IMR-90 (cell line): Measurements from ENCODE around the gene RAP1GAP. TPM values are rescaled to one million over a fixed set of nuclear protein-coding genes. Genes with fewer than 3 reads are reported as not detected.

Source experiments
- ATAC-seq: fragments of 200-7000 bp; cut with Tn5 transposase; 2 replicates; pipeline ENCODE4 v1.9.1; 2020; ENCODE audit warnings: low read depth, mild to moderate bottlenecking, moderate library complexity
- BruUV-seq: library from RNA; stranded (reverse); fragments of 400-500 nt; replicated peaks from 2 replicates; lab custom pipeline; 2021; lab: Mats Ljungman, UMichigan
- CTCF ChIA-PET: fragments of 300-600 bp; formaldehyde crosslinking; extraction: SDS; loops from one replicate; lab custom pipeline; 2021; ENCODE audit warnings: antibody characterized with exemption; lab: Yijun Ruan, JAX
- POLR2A ChIA-PET: fragments of 300-600 bp; sonication (Branson Sonifier 250); formaldehyde crosslinking; loops from one replicate; lab custom pipeline; 2022; ENCODE audit warnings: antibody characterized with exemption; ENCODE audit not compliant: unreplicated experiment; lab: Charles Lee
- DNase-seq: peaks from one replicate; pipeline ENCODE4 v3.0.0; 2013
- H2AFZ ChIP-seq: replicated peaks from 2 replicates; pipeline ENCODE3; 2013; ENCODE audit warnings: low read length, mild to moderate bottlenecking; ENCODE audit not compliant: poor library complexity
- H2AK5ac ChIP-seq: 2 replicates; pipeline ENCODE4 v1.6.1; 2013; ENCODE audit warnings: low read depth, low read length, inconsistent platforms
- H2AK9ac ChIP-seq: replicated peaks from 2 replicates; pipeline ENCODE3; 2013; ENCODE audit warnings: mild to moderate bottlenecking, low read depth, low read length, moderate library complexity; ENCODE audit not compliant: poor library complexity
- H2BK120ac ChIP-seq: 2 replicates; pipeline ENCODE4 v1.6.1; 2013; ENCODE audit warnings: low read depth, low read length, inconsistent platforms
- H2BK15ac ChIP-seq: 3 replicates; pipeline ENCODE4 v1.6.1; 2013; ENCODE audit warnings: low read depth, low read length, inconsistent platforms
- H2BK20ac ChIP-seq: 2 replicates; pipeline ENCODE4 v1.6.1; 2013; ENCODE audit warnings: low read depth, mild to moderate bottlenecking, inconsistent platforms, low read length, moderate library complexity
- H2BK5ac ChIP-seq: 2 replicates; pipeline ENCODE4 v1.6.1; 2013; ENCODE audit warnings: mild to moderate bottlenecking, low read depth, low read length, inconsistent platforms; ENCODE audit not compliant: poor library complexity, severe bottlenecking
- H3K14ac ChIP-seq: replicated peaks from 2 replicates; pipeline ENCODE4 v1.6.1; 2013; ENCODE audit warnings: low read depth, low read length, inconsistent platforms
- H3K18ac ChIP-seq: 2 replicates; pipeline ENCODE4 v1.6.1; 2013; ENCODE audit warnings: low read depth, low read length, control low read depth
- H3K23ac ChIP-seq: 2 replicates; pipeline ENCODE4 v1.6.1; 2013; ENCODE audit warnings: low read depth, low read length, inconsistent platforms
- H3K27ac ChIP-seq: 2 replicates; pipeline ENCODE4 v1.5.1; 2013; ENCODE audit warnings: mild to moderate bottlenecking, control low read depth, low read length; ENCODE audit not compliant: insufficient read depth
- H3K27me3 ChIP-seq: 2 replicates; pipeline ENCODE4 v1.6.1; 2013; ENCODE audit warnings: low read length; ENCODE audit not compliant: control insufficient read depth, insufficient read depth
- H3K36me3 ChIP-seq: 2 replicates; pipeline ENCODE4 v1.6.1; 2013; ENCODE audit warnings: low read length, mixed read lengths; ENCODE audit not compliant: control insufficient read depth, insufficient read depth
- H3K4ac ChIP-seq: 2 replicates; pipeline ENCODE4 v1.6.1; 2013; ENCODE audit warnings: low read depth, low read length, inconsistent platforms
- H3K4me1 ChIP-seq: 2 replicates; pipeline ENCODE4 v1.6.1; 2013; ENCODE audit warnings: low read length, mixed read lengths; ENCODE audit not compliant: control insufficient read depth, insufficient read depth
- H3K4me2 ChIP-seq: 2 replicates; pipeline ENCODE4 v1.6.1; 2013; ENCODE audit warnings: low read depth, mild to moderate bottlenecking, control low read depth, low read length, moderate library complexity
- H3K4me3 ChIP-seq: 2 replicates; pipeline ENCODE4 v1.5.1; 2013; ENCODE audit warnings: low read depth, mild to moderate bottlenecking, control low read depth, low read length, moderate library complexity; ENCODE audit not compliant: insufficient read depth
- H3K56ac ChIP-seq: 2 replicates; pipeline ENCODE4 v1.6.1; 2013; ENCODE audit warnings: low read length, inconsistent platforms; ENCODE audit not compliant: insufficient read depth; ENCODE audit errors: extremely low read depth
- H3K79me1 ChIP-seq, 2 experiments: 2 replicates each; pipeline ENCODE4 v1.6.1; 2013; ENCODE audit warnings: low read length in 2 of 2, inconsistent platforms in 1 of 2, low read depth in 1 of 2
- H3K9ac ChIP-seq: 2 replicates; pipeline ENCODE4 v1.6.1; 2013; ENCODE audit warnings: low read depth, low read length, control low read depth
- H3K9me1 ChIP-seq: 2 replicates; pipeline ENCODE4 v1.6.1; 2013; ENCODE audit warnings: low read length, inconsistent platforms; ENCODE audit not compliant: insufficient read depth
- H3K9me3 ChIP-seq: 2 replicates; pipeline ENCODE4 v1.6.1; 2013; ENCODE audit warnings: low read length; ENCODE audit not compliant: control insufficient read depth, insufficient read depth
- H4K20me1 ChIP-seq: 2 replicates; pipeline ENCODE4 v1.6.1; 2013; ENCODE audit warnings: low read length, inconsistent platforms; ENCODE audit not compliant: insufficient read depth
- H4K5ac ChIP-seq: 2 replicates; pipeline ENCODE4 v1.6.1; 2013; ENCODE audit warnings: mild to moderate bottlenecking, low read depth, low read length, control low read depth
- H4K8ac ChIP-seq, 2 experiments: 2 replicates each; pipeline ENCODE4 v1.6.1; 2013; ENCODE audit warnings: low read depth in 2 of 2, low read length in 2 of 2, control low read depth in 1 of 2, inconsistent platforms in 1 of 2
- H4K91ac ChIP-seq: 2 replicates; pipeline ENCODE4 v1.6.1; 2013; ENCODE audit warnings: low read depth, low read length, inconsistent platforms; ENCODE audit not compliant: insufficient read depth
- BHLHE40 ChIP-seq: fragments of 150-350 bp; IDR thresholded peaks from 2 replicates; pipeline ENCODE4 v1.6.1; 2016; ENCODE audit warnings: mild to moderate bottlenecking, low read depth, low read length
- CHD1 ChIP-seq: IDR thresholded peaks from 2 replicates; pipeline ENCODE4 v1.6.1; 2012; ENCODE audit warnings: low read depth, low read length, improper control_type of control experiment
- CTCF ChIP-seq: conservative IDR thresholded peaks from 2 replicates; pipeline ENCODE4 v1.5.1; 2012; ENCODE audit warnings: mild to moderate bottlenecking, low read depth, low read length, improper control_type of control experiment
- FOS ChIP-seq: fragments of 150-350 bp; IDR thresholded peaks from 2 replicates; pipeline ENCODE4 v1.6.1; 2016; ENCODE audit warnings: low read depth, low read length
- MAFK ChIP-seq: IDR thresholded peaks from 2 replicates; pipeline ENCODE4 v1.6.1; 2012; ENCODE audit warnings: low read depth, low read length, improper control_type of control experiment
- MAZ ChIP-seq: IDR thresholded peaks from 2 replicates; pipeline ENCODE4 v1.6.1; 2012; ENCODE audit warnings: low read depth, mild to moderate bottlenecking, low read length, improper control_type of control experiment, moderate library complexity, borderline replicate concordance
- MXI1 ChIP-seq: IDR thresholded peaks from 2 replicates; pipeline ENCODE4 v1.6.1; 2012; ENCODE audit warnings: low read depth, mild to moderate bottlenecking, low read length, moderate library complexity, borderline replicate concordance
- NFE2L2 ChIP-seq: fragments of 150-350 bp; IDR thresholded peaks from 2 replicates; pipeline ENCODE4 v1.6.1; 2016; ENCODE audit warnings: low read depth, mild to moderate bottlenecking, low read length
- POLR2A ChIP-seq: IDR thresholded peaks from 2 replicates; pipeline ENCODE4 v1.6.1; 2012; ENCODE audit warnings: mild to moderate bottlenecking, low read depth, low read length
- RAD21 ChIP-seq: IDR thresholded peaks from 2 replicates; pipeline ENCODE4 v1.6.1; 2012; ENCODE audit warnings: low read length, improper control_type of control experiment
- RCOR1 ChIP-seq: IDR thresholded peaks from 2 replicates; pipeline ENCODE4 v1.6.1; 2012; ENCODE audit warnings: mild to moderate bottlenecking, low read length, improper control_type of control experiment; ENCODE audit not compliant: insufficient replicate concordance
- RFX5 ChIP-seq: IDR thresholded peaks from 2 replicates; pipeline ENCODE4 v1.8.0; 2012; ENCODE audit warnings: low read depth, mild to moderate bottlenecking, low read length, moderate library complexity
- SMC3 ChIP-seq: fragments of 150-350 bp; IDR thresholded peaks from 2 replicates; pipeline ENCODE4 v1.6.1; 2016; ENCODE audit warnings: low read depth, mild to moderate bottlenecking, antibody characterized with exemption, low read length, moderate library complexity
- USF2 ChIP-seq: fragments of 150-350 bp; IDR thresholded peaks from 2 replicates; pipeline ENCODE4 v1.6.1; 2017; ENCODE audit warnings: mild to moderate bottlenecking, antibody characterized with exemption, low read length, low read depth
- WGBS, 2 experiments: methylation state at CpG; one replicate each; pipeline versions ENCODE4 v1.1.5 to v1.1.7; 2013; ENCODE audit warnings: missing lambda C conversion rate in 2 of 2; ENCODE audit not compliant: insufficient read length in 1 of 2; ENCODE audit errors: extremely low coverage in 2 of 2; 5-methylcytosine and 5-hydroxymethylcytosine counted together
- dilution Hi-C: fragments of 300-500 bp; cut with HindIII; formaldehyde crosslinking; loops from one replicate; pipeline ENCODE4 v1.14.3; 2018; ENCODE audit warnings: low sequenced_read_pairs; ENCODE audit not compliant: unreplicated experiment
- in situ Hi-C: fragments of 300-500 bp; cut with MboI; formaldehyde crosslinking; loops from 3 replicates; pipeline ENCODE4 v1.14.3; 2019; ENCODE audit warnings: low sequenced_read_pairs, inconsistent platforms, mixed read lengths
- intact Hi-C: fragments of 100-400 bp; cut with micrococcal nuclease; formaldehyde crosslinking; loops from 2 replicates; pipeline ENCODE4 v1.10.0; 2022
- polyA plus RNA-seq, 3 experiments: library from polyadenylated mRNA; depleted of rRNA; stranded (reverse); fragments of >200 nt; gene quantifications; 2 replicates each; pipeline ENCODE4 v1.2.3, GENCODE V29; 2012; ENCODE audit warnings: low replicate concordance in 1 of 3
- total RNA-seq: library from RNA; depleted of rRNA; stranded (reverse); fragments of >200 nt; gene quantifications from 2 replicates; pipeline ENCODE4 v1.2.3, GENCODE V29; 2012

The RAP1GAP gene
- total and polyA plus RNA-seq, 2 of the 4 experiments (the other 2 are of a cell fraction), result under 0.01 to 0.10 TPM

- no peak for DNase-seq
- Histone ChIP-seq H2AK5ac (no peak overlapping the region), H3K18ac (no peak overlapping the region), H3K4me3 (no peak overlapping the region), H3K14ac (no peak overlapping the region), H3K23ac (no peak overlapping the region), H3K4me2 (no peak overlapping the region), H3K27me3 (peaks cover 66% of the 10 kb centered on the region), H3K4me1 (peaks cover 3% of the 10 kb centered on the region; the same call in 1 of the 2 replicates), H2BK15ac (no peak overlapping the region), H3K9ac (no peak overlapping the region), H3K79me1 (no peaks in the 10 kb centered on the region), H2BK5ac (no peak overlapping the region), H3K56ac (no peak overlapping the region), H3K4ac (no peak overlapping the region), H4K5ac (no peak overlapping the region), H2BK120ac (no peak overlapping the region), H3K27ac (no peak overlapping the region), H2AK9ac (no peak overlapping the region), H3K9me1 (no peaks in the 10 kb centered on the region), H2AFZ (peak overlapping the region; percentile 51), H4K20me1 (no peaks in the 10 kb centered on the region; the same call in 1 of the 2 replicates), H3K36me3 (no peaks in the 10 kb centered on the region), H4K91ac (no peak overlapping the region), H3K9me3 (no peaks in the 10 kb centered on the region), H4K8ac (no peak overlapping the region), H2BK20ac (no peak overlapping the region)
- CTCF ChIA-PET, result no interaction called here
- WGBS, 2 experiments, result 6% methylated on average over 9 of the region's 13 CpGs; no CpG with 5 or more reads in 1 of the 2 experiments
- intact Hi-C loops (no loop called here), in situ Hi-C loops (no loop called here), dilution Hi-C loops (no loop called here)
- POLR2A ChIA-PET, result no interaction called here
- TF ChIP-seq USF2, result no peak
- TF ChIP-seq RAD21, result no peak
- TF ChIP-seq RFX5, result no peak
- TF ChIP-seq CHD1, result no peak
- TF ChIP-seq CTCF, result no peak
- TF ChIP-seq RCOR1, result no peak
- TF ChIP-seq SMC3, result no peak
- TF ChIP-seq NFE2L2, result no peak
- TF ChIP-seq MXI1, result no peak
- TF ChIP-seq MAZ, result no peak
- no peak for TF ChIP-seq FOS
- no peak for TF ChIP-seq POLR2A
- no peak for TF ChIP-seq BHLHE40
- no peak for TF ChIP-seq MAFK
- no TSS peak for BruUV-seq
- no peak; the same call in 1 of the 2 replicates for ATAC-seq
These were observed 38.4 kb downstream of the RAP1GAP start for GRCh38 chr1:21630571-21631343.
